CD4-positive, alpha-beta T cell treated with Interleukin-21 for 1 hour (primary cell): ENCODE data around the gene PCDHB10.
A peak's percentile ranks its signal among the peaks of the same experiment; 100 is the strongest.
"Not testable (repeated sequence)": the region's sequence is repeated elsewhere in the genome, so short reads cannot be mapped to it uniquely, and the experiment has no call there.

ENCODE experiments used
- DNase-seq: peaks from one replicate; pipeline ENCODE4 v3.0.0-alpha.2; 2020

PCDHB10 gene

GRCh38 chr5:141188682-141189081 lies 3.5 kb upstream of the PCDHB10 start:
- not testable (repeated sequence) for DNase-seq

GRCh38 chr5:141189131-141189530 lies 3.0 kb upstream of the PCDHB10 start:
- not testable (repeated sequence) for DNase-seq

GRCh38 chr5:141194332-141194731 lies 2.2 kb downstream of the PCDHB10 start:
- DNase-seq = not testable (repeated sequence)

- DNase-seq = no peak
Measured at GRCh38 chr5:141196363-141196762, 4.2 kb downstream of the PCDHB10 start.

- DNase-seq = no peak
Measured at GRCh38 chr5:141199359-141200235, 7.4 kb downstream of the PCDHB10 start, which contains the start of gene PCDHB11. Gene PCDHB11, plus strand, starts transcription at chr5:141199627. Its CDS starts 148 bp downstream, at chr5:141199775.

GRCh38 chr5:141201126-141201525 lies 9.0 kb downstream of the PCDHB10 start:
- DNase-seq = not testable (repeated sequence)

GRCh38 chr5:141201646-141202045 lies 9.5 kb downstream of the PCDHB10 start:
- not testable (repeated sequence) for DNase-seq

GRCh38 chr5:141208478-141208877 lies 16.3 kb downstream of the PCDHB10 start, which contains the start of gene PCDHB12:
Gene PCDHB12, plus strand, starts transcription at chr5:141208719. Its CDS starts 189 bp downstream, at chr5:141208908.
- no peak for DNase-seq

- not testable (repeated sequence) for DNase-seq
Measured at GRCh38 chr5:141210281-141210680, 18.1 kb downstream of the PCDHB10 start.

- DNase-seq = not testable (repeated sequence)
Measured at GRCh38 chr5:141210849-141211248, 18.7 kb downstream of the PCDHB10 start.

GRCh38 chr5:141213656-141214339 lies 21.6 kb downstream of the PCDHB10 start, which contains the start of gene PCDHB13:
Gene PCDHB13, plus strand, starts transcription at chr5:141213919. Its CDS starts 205 bp downstream, at chr5:141214124.
- peak; percentile 21 for DNase-seq

- DNase-seq = not testable (repeated sequence)
Measured at GRCh38 chr5:141214583-141214982, 22.4 kb downstream of the PCDHB10 start.

- not testable (repeated sequence) for DNase-seq
Measured at GRCh38 chr5:141215504-141215903, 23.4 kb downstream of the PCDHB10 start.

- not testable (repeated sequence) for DNase-seq
Measured at GRCh38 chr5:141216035-141216434, 23.9 kb downstream of the PCDHB10 start.

- peak; percentile 9 for DNase-seq
Measured at GRCh38 chr5:141223112-141223783, 31.1 kb downstream of the PCDHB10 start, which contains the start of gene PCDHB14. Gene PCDHB14, plus strand, starts transcription at chr5:141223343. Its CDS starts 163 bp downstream, at chr5:141223506.

- DNase-seq = not testable (repeated sequence)
Measured at GRCh38 chr5:141224844-141225243, 32.7 kb downstream of the PCDHB10 start.

GRCh38 chr5:141225421-141225820 lies 33.3 kb downstream of the PCDHB10 start:
- not testable (repeated sequence) for DNase-seq

- DNase-seq = no peak
Measured at GRCh38 chr5:141234109-141234667, 42.0 kb downstream of the PCDHB10 start.

GRCh38 chr5:141235922-141236321 lies 43.8 kb downstream of the PCDHB10 start:
- DNase-seq = not testable (repeated sequence)

GRCh38 chr5:141236516-141237313 lies 44.6 kb downstream of the PCDHB10 start:
- no peak for DNase-seq

- DNase-seq = no peak
Measured at GRCh38 chr5:141241496-141241895, 49.3 kb downstream of the PCDHB10 start.
